A549 (cell line): ENCODE measurements around the gene PFDN1. TPM values are rescaled to one million over a fixed set of nuclear protein-coding genes. Genes with fewer than 3 reads are reported as not detected.

Experiments used
- ATAC-seq, 2 experiments: fragments of 200-7000 bp in 1 of 2; fragments of >200 bp in 1 of 2; cut with Nextera tagmentation in 1 of 2; cut with Tn5 transposase in 1 of 2; 3 replicates each; pipeline versions ENCODE4 v1.8.0 to v1.9.1; 2018 to 2020; ENCODE audit warnings: mild to moderate bottlenecking in 1 of 2, moderate library complexity in 1 of 2
- CTCF ChIA-PET: fragments of 300-600 bp; sonication (Branson Sonifier 250); formaldehyde crosslinking; extraction: SDS; loops from one replicate; lab custom pipeline; 2021; ENCODE audit warnings: antibody characterized with exemption, inconsistent platforms; lab: Yijun Ruan, JAX
- POLR2A ChIA-PET: fragments of 350-600 bp; formaldehyde crosslinking; extraction: SDS; loops from one replicate; lab custom pipeline; 2021; ENCODE audit warnings: antibody characterized with exemption, inconsistent platforms; lab: Yijun Ruan, JAX
- DNase-seq, 2 experiments: peaks; one replicate each; pipeline versions ENCODE4 v3.0.0 to v3.0.0-alpha.2; 2011 to 2016; ENCODE audit warnings: low read depth in 1 of 2, low spot score in 1 of 2
- FAIRE-seq: peaks from 2 replicates; lab custom pipeline; 2011; peaks lifted over from hg19 to GRCh38; lab: Jason Lieb, UNC
- H3K27ac ChIP-seq, 2 experiments: fragments of >200 bp; sonication (Bioruptor Twin); formaldehyde crosslinking; 3 replicates each; pipeline ENCODE4 v1.5.1; 2016 to 2017
- H3K4me1 ChIP-seq: fragments of >200 bp; sonication (Bioruptor Twin); formaldehyde crosslinking; 3 replicates; pipeline ENCODE4 v1.6.1; 2016
- H3K4me2 ChIP-seq: fragments of >200 bp; sonication (Bioruptor Twin); formaldehyde crosslinking; 3 replicates; pipeline ENCODE4 v1.6.1; 2016
- H3K4me3 ChIP-seq: fragments of >200 bp; sonication (Bioruptor Twin); formaldehyde crosslinking; 3 replicates; pipeline ENCODE4 v1.5.1; 2016
- H3K9me3 ChIP-seq: fragments of >200 bp; sonication (Bioruptor Twin); formaldehyde crosslinking; 3 replicates; pipeline ENCODE4 v1.6.1; 2016
- CBX2 ChIP-seq: fragments of 200-600 bp; sonication (generic); IDR thresholded peaks from 2 replicates; pipeline ENCODE4 v1.6.1; 2016; ENCODE audit warnings: low read depth, mild to moderate bottlenecking, borderline replicate concordance
- CEBPB ChIP-seq, 2 experiments: fragments of >200 bp in 1 of 2; sonication (Bioruptor Twin) in 1 of 2; formaldehyde crosslinking in 1 of 2; IDR thresholded peaks; 2 replicates each; pipeline ENCODE4 v1.6.1; 2012 to 2016
- E2F6 ChIP-seq: IDR thresholded peaks from 2 replicates; pipeline ENCODE4 v1.6.1; 2012; ENCODE audit warnings: low read depth, borderline replicate concordance
- FOSL2 ChIP-seq, 2 experiments: fragments of 450-650 bp in 1 of 2; fragments of >200 bp in 1 of 2; sonication (Bioruptor Twin) in 1 of 2; formaldehyde crosslinking; IDR thresholded peaks; 2 replicates each; pipeline versions ENCODE4 v1.5.0 to v1.6.1; 2016 to 2020; ENCODE audit warnings: mild to moderate bottlenecking in 1 of 2, moderate library complexity in 1 of 2
- HOXA7 ChIP-seq: fragments of 250-450 bp; sonication (Bioruptor Pico); IDR thresholded peaks from 2 replicates; pipeline ENCODE4 v1.5.0; 2020; ENCODE audit warnings: mild to moderate bottlenecking, moderate library complexity
- HOXB13 ChIP-seq: fragments of 250-450 bp; sonication (Bioruptor Pico); IDR thresholded peaks from 2 replicates; pipeline ENCODE4 v1.5.0; 2020; ENCODE audit warnings: low read depth, mild to moderate bottlenecking, moderate library complexity
- JUN ChIP-seq, 2 experiments: fragments of >200 bp; sonication (Bioruptor Twin); formaldehyde crosslinking; IDR thresholded peaks; 2 replicates in 1 of 2; 3 replicates in 1 of 2; pipeline ENCODE4 v1.6.1; 2016 to 2017
- JUNB ChIP-seq: fragments of >200 bp; sonication (Bioruptor Twin); formaldehyde crosslinking; IDR thresholded peaks from 2 replicates; pipeline ENCODE4 v1.6.1; 2016
- MYC ChIP-seq: IDR thresholded peaks from 2 replicates; pipeline ENCODE4 v1.6.1; 2012; ENCODE audit warnings: mild to moderate bottlenecking, inconsistent platforms, low read length, improper control_type of control experiment, borderline replicate concordance
- NFE2L2 ChIP-seq: fragments of 150-350 bp; conservative IDR thresholded peaks from 2 replicates; pipeline ENCODE4 v1.6.1; 2014; ENCODE audit warnings: low read length
- POLR2A ChIP-seq: IDR thresholded peaks from 2 replicates; pipeline ENCODE4 v1.6.1; 2012; ENCODE audit warnings: mild to moderate bottlenecking, low read length
- RFX5 ChIP-seq: fragments of 450-650 bp; IDR thresholded peaks from 2 replicates; pipeline ENCODE4 v1.7.1; 2014; ENCODE audit warnings: antibody characterized with exemption, mild to moderate bottlenecking, moderate library complexity
- RNF2 ChIP-seq: fragments of 200-600 bp; sonication (generic); IDR thresholded peaks from 2 replicates; pipeline ENCODE4 v1.6.1; 2016; ENCODE audit warnings: low read depth, mild to moderate bottlenecking, antibody characterized with exemption, moderate library complexity, borderline replicate concordance
- SREBF2 ChIP-seq: fragments of 450-650 bp; IDR thresholded peaks from 2 replicates; pipeline ENCODE4 v1.6.1; 2014; ENCODE audit warnings: mild to moderate bottlenecking, moderate library complexity
- WGBS: methylation state at CpG from one replicate; pipeline ENCODE4 v1.1.6; 2017; ENCODE audit errors: missing lambda C conversion rate; 5-methylcytosine and 5-hydroxymethylcytosine counted together
- polyA plus RNA-seq, 4 experiments: library from polyadenylated mRNA; depleted of rRNA in 3 of 4; stranded (reverse); fragments of >200 nt; fragmentation: RNase III in 1 of 4; extraction: RNeasy Plus Mini Kit Qiagen cat#74134 plus additional on column Dnase treatment in 1 of 4; gene quantifications; 2 replicates in 3 of 4; 3 replicates in 1 of 4; pipeline ENCODE4 v1.2.3, GENCODE V29; 2011 to 2017
- TF ChIP-seq, protein P1 (sequence below): IDR thresholded peaks from 2 replicates; pipeline ENCODE4 v1.6.1; 2012

The PFDN1 gene
- polyA plus RNA-seq, 2 of the 4 experiments (the other 2 are of a cell fraction), result 90.4 to 201 TPM

DNA sequence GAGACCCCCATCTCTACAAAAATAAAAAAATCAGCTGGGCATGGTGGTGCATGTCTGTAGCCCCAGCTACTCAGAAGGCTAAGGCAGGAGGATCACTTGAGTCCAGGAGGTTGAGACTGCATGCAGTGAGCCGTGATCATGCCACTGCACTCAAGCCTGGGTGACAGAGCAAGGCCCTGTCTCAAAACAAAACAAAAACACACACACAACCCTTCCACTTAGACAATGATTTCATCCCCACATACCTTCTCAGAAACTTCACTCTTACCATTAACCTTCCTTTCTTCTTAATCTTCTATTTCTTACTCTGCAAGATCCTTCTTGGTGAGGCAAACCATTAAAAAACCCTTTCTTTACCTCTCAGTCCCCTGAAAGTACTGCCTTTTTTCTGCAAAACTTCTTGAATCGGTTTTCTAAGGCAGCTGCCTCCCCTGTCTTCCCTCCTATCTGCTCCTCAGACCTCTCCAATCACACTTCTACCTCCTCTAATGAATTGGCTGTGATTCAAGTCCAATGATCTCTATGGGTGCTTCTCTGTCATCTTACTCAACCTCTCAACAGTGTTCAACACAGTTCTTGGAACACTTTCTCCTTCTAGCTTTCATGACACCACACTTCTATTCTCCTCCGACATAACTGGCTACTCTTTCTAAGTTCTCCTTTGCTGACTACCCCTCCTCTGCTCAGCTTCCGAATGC, 47.3 kb downstream of the PFDN1 start (continued):
- TF ChIP-seq MYC, result no peak
- TF ChIP-seq NFE2L2, result no peak
- no peak for TF ChIP-seq E2F6
- TF ChIP-seq HOXB13 (CRISPR knock-in tag), result no peak
- no peak for TF ChIP-seq CEBPB (IDR thresholded peaks at IDR 0.05)
- TF ChIP-seq JUN (IDR thresholded peaks at IDR 0.05), result no peak

GRCh38 chr5:140253985-140254384, 48.9 kb downstream of the PFDN1 start:
- CTCF ChIA-PET, result interaction anchor here (11.1 to 42.9 kb wide), 2 partner anchors 11 to 98 kb away, joined by 163 to 1613 read pairs; partner anchors contain the start of genes HBEGF and SLC4A9
- ATAC-seq, result peak; percentile 64 to 87; a peak in 4 of 6 replicates
- 6% methylated on average over 4 of the region's 4 CpGs for WGBS
- H3K27ac ChIP-seq, result peak overlapping the region in 1 of 2 experiments; percentile 47; a peak in 3 of 6 replicates
- FAIRE-seq, result no peak
- H3K4me1 ChIP-seq, result peaks cover 40% of the 10 kb centered on the region
- H3K4me3 ChIP-seq, result no peak overlapping the region
- peak in 1 of 2 experiments; percentile 53 for DNase-seq
- H3K9me3 ChIP-seq, result no peaks in the 10 kb centered on the region
- TF ChIP-seq RFX5 (no peak), CEBPB (IDR thresholded peaks at IDR 0.05) (peak in 1 of 2 experiments; percentile 24; a peak in 1 of 4 replicates)
- peak overlapping the region; percentile 63 for H3K4me2 ChIP-seq
- POLR2A ChIA-PET, result interaction anchor here (1.2 to 1.7 kb wide), 2 partner anchors 10 to 92 kb away, joined by 3 to 11 read pairs; partner anchors contain the start of gene HBEGF

GRCh38 chr5:140252470-140253126, 50.3 kb downstream of the PFDN1 start:
- TF ChIP-seq RNF2, result no peak
- no peak for TF ChIP-seq SREBF2
- no peak for TF ChIP-seq JUNB
- TF ChIP-seq POLR2A, result no peak
- TF ChIP-seq FOSL2 (IDR thresholded peaks at IDR 0.05), result no peak
- TF ChIP-seq FOSL2 (CRISPR knock-in tag; IDR thresholded peaks at IDR 0.05), result no peak
- TF ChIP-seq, protein P1, sequence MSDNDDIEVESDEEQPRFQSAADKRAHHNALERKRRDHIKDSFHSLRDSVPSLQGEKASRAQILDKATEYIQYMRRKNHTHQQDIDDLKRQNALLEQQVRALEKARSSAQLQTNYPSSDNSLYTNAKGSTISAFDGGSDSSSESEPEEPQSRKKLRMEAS, result no peak
- TF ChIP-seq HOXA7 (CRISPR knock-in tag), result no peak
- no peak for DNase-seq
- no peak for FAIRE-seq
- H3K4me1 ChIP-seq, result peaks cover 40% of the 10 kb centered on the region
- H3K27ac ChIP-seq, result peak overlapping the region in 1 of 2 experiments; percentile 23; a peak in 2 of 6 replicates
- 92% methylated on average over 10 of the region's 10 CpGs for WGBS
- H3K4me3 ChIP-seq, result no peak overlapping the region
- CTCF ChIA-PET, result interaction anchor here (1.4 to 42.9 kb wide), 3 partner anchors 9 to 100 kb away, joined by 3 to 1613 read pairs (median 163); partner anchors contain the start of genes HBEGF and SLC4A9
- H3K9me3 ChIP-seq, result no peaks in the 10 kb centered on the region
- POLR2A ChIA-PET, result interaction anchor here (0.8 to 1.7 kb wide), 2 partner anchors 9 to 94 kb away, joined by 4 to 11 read pairs; partner anchors contain the start of gene HBEGF
- no peak overlapping the region for H3K4me2 ChIP-seq
- ATAC-seq, result no peak

GRCh38 chr5:140251527-140251973, 51.4 kb downstream of the PFDN1 start:
- CTCF ChIA-PET, result interaction anchor here (0.9 to 42.9 kb wide), 4 partner anchors 8 to 101 kb away, joined by 3 to 1613 read pairs (median 83); partner anchors contain the start of genes HBEGF and SLC4A9
- TF ChIP-seq POLR2A, result no peak
- no peak for TF ChIP-seq CBX2
- TF ChIP-seq FOSL2 (IDR thresholded peaks at IDR 0.05), result no peak
- TF ChIP-seq FOSL2 (CRISPR knock-in tag; IDR thresholded peaks at IDR 0.05), result peak; percentile 5; the same call in 1 of the 2 replicates
- 23% methylated on average over 5 of the region's 5 CpGs for WGBS
- DNase-seq, result peak; percentile 36 to 37
- Histone ChIP-seq H3K4me3 (no peak overlapping the region), H3K9me3 (no peaks in the 10 kb centered on the region), H3K4me2 (peak overlapping the region; percentile 23), H3K27ac (peak overlapping the region; percentile 18 to 51; a peak in 2 of 6 replicates), H3K4me1 (peaks cover 40% of the 10 kb centered on the region)
- ATAC-seq, result peak; percentile 28 to 40; a peak in 3 of 6 replicates
- FAIRE-seq, result no peak
- POLR2A ChIA-PET, result no interaction called here
